Measurements from ENCODE around the gene RNF224.

GRCh38 chr9:137205126-137206069 lies 21.9 kb upstream of the RNF224 start, which contains the start of the genes NDOR1 and TMEM203:
- TF ChIP-seq, protein P1, sequence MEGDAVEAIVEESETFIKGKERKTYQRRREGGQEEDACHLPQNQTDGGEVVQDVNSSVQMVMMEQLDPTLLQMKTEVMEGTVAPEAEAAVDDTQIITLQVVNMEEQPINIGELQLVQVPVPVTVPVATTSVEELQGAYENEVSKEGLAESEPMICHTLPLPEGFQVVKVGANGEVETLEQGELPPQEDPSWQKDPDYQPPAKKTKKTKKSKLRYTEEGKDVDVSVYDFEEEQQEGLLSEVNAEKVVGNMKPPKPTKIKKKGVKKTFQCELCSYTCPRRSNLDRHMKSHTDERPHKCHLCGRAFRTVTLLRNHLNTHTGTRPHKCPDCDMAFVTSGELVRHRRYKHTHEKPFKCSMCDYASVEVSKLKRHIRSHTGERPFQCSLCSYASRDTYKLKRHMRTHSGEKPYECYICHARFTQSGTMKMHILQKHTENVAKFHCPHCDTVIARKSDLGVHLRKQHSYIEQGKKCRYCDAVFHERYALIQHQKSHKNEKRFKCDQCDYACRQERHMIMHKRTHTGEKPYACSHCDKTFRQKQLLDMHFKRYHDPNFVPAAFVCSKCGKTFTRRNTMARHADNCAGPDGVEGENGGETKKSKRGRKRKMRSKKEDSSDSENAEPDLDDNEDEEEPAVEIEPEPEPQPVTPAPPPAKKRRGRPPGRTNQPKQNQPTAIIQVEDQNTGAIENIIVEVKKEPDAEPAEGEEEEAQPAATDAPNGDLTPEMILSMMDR (IDR thresholded peaks at IDR 0.05) = peak in 1 of 4 experiments; percentile 37
- peak; percentile 58 to 79 for TF ChIP-seq POLR2A (IDR thresholded peaks at IDR 0.05)
